Prostate gland (tissue), 2 donors: ENCODE data around the gene PSPH.

Experiments
- CTCF ChIP-seq, 4 experiments: fragments of 200-600 bp in 2 of 4; fragments of 450-650 bp in 2 of 4; sonication (generic) in 2 of 4; IDR thresholded peaks; 1 replicate in 3 of 4; 2 replicates in 1 of 4; pipeline ENCODE4 v1.5.1; 2016 to 2019; ENCODE audit warnings: antibody characterized with exemption in 4 of 4, mild to moderate bottlenecking in 2 of 4, moderate library complexity in 2 of 4
- POLR2A ChIP-seq: fragments of 450-650 bp; IDR thresholded peaks from one replicate; pipeline ENCODE4 v1.6.1; 2016; ENCODE audit warnings: antibody characterized with exemption, mild to moderate bottlenecking
- POLR2AphosphoS5 ChIP-seq: sonication (generic); formaldehyde crosslinking; IDR thresholded peaks from one replicate; pipeline ENCODE4 v1.6.1; 2017; ENCODE audit warnings: antibody characterized with exemption

DNA sequence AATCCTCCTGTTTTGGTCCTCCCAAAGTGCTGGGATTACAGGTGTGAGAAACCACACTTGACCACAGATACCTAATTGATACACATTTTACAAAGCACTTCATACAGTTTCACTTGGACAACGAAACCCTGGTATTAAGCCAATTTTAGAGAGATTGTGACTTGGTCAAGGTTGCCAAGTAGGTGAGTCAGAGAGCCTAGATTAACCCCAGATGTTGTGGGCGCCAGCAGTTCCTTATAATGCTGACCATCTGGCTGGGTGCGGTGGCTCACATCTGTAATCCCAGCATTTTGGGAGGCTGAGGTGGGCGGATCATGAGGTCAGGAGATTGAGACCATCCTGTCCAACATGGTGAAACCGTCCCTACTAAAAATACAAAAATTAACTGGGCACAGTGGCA lies 46.5 kb upstream of the PSPH start:
- no peak for TF ChIP-seq CTCF (IDR thresholded peaks at IDR 0.05)
- TF ChIP-seq POLR2A, result no peak
- no peak for TF ChIP-seq POLR2AphosphoS5
